A673 (cell line): Measurements from ENCODE around the gene NR1H4. TPM values are rescaled to one million over a fixed set of nuclear protein-coding genes. Genes with fewer than 3 reads are reported as not detected.
A peak's percentile ranks its signal among the peaks of the same experiment; 100 is the strongest.

ENCODE experiments used
- BruUV-seq: library from RNA; stranded (reverse); fragments of 400-500 nt; replicated peaks from 2 replicates; lab custom pipeline; 2021; lab: Mats Ljungman, UMichigan
- CTCF ChIA-PET: fragments of 300-600 bp; sonication (Branson Sonifier 250); formaldehyde crosslinking; loops from one replicate; lab custom pipeline; 2022; ENCODE audit warnings: antibody characterized with exemption; lab: Charles Lee
- POLR2A ChIA-PET: fragments of 300-600 bp; sonication (Branson Sonifier 250); formaldehyde crosslinking; loops from one replicate; lab custom pipeline; 2022; ENCODE audit warnings: antibody characterized with exemption; ENCODE audit not compliant: low non-redundant PET; lab: Charles Lee
- DNase-seq: peaks from one replicate; pipeline ENCODE4 v3.0.0-alpha.2; 2015; ENCODE audit warnings: low spot score
- H3K27ac ChIP-seq: fragments of 200-600 bp; sonication (generic); 2 replicates; pipeline ENCODE4 v1.5.1; 2016; ENCODE audit warnings: mixed run types, low read depth, mild to moderate bottlenecking, mixed read lengths, antibody characterized with exemption, low read length; ENCODE audit not compliant: poor library complexity, severe bottlenecking
- H3K27me3 ChIP-seq: fragments of 200-600 bp; sonication (generic); replicated peaks from 2 replicates; pipeline ENCODE4 v1.6.1; 2017; ENCODE audit warnings: mixed run types, low read depth, mild to moderate bottlenecking, mixed read lengths, antibody characterized with exemption, low read length; ENCODE audit not compliant: insufficient read depth, poor library complexity
- H3K36me3 ChIP-seq: fragments of 200-600 bp; sonication (generic); 2 replicates; pipeline ENCODE4 v1.6.1; 2016; ENCODE audit warnings: mixed run types, mild to moderate bottlenecking, mixed read lengths, antibody characterized with exemption, low read length; ENCODE audit not compliant: insufficient read depth, poor library complexity, severe bottlenecking
- H3K4me1 ChIP-seq: fragments of 200-600 bp; sonication (generic); 2 replicates; pipeline ENCODE4 v1.6.1; 2017; ENCODE audit warnings: mixed run types, mild to moderate bottlenecking, mixed read lengths, antibody characterized with exemption, low read length; ENCODE audit not compliant: insufficient read depth, poor library complexity, severe bottlenecking
- H3K4me3 ChIP-seq: fragments of 200-600 bp; sonication (generic); 2 replicates; pipeline ENCODE4 v1.5.1; 2016; ENCODE audit warnings: low read depth, mixed run types, mild to moderate bottlenecking, mixed read lengths, low read length; ENCODE audit not compliant: poor library complexity, severe bottlenecking
- H3K9me3 ChIP-seq: fragments of 200-600 bp; sonication (generic); 2 replicates; pipeline ENCODE4 v1.6.1; 2016; ENCODE audit warnings: mixed run types, low read depth, mild to moderate bottlenecking, mixed read lengths, antibody characterized with exemption, low read length; ENCODE audit not compliant: poor library complexity, severe bottlenecking
- EZH2 ChIP-seq: fragments of 200-600 bp; sonication (generic); IDR thresholded peaks from 2 replicates; pipeline ENCODE4 v1.6.1; 2017; ENCODE audit warnings: borderline replicate concordance, low read depth, mild to moderate bottlenecking, mixed read lengths, antibody characterized with exemption, low read length; ENCODE audit not compliant: poor library complexity, severe bottlenecking
- intact Hi-C: fragments of 100-400 bp; cut with micrococcal nuclease; formaldehyde crosslinking; loops from one replicate; pipeline ENCODE4 v1.10.0; 2022; ENCODE audit not compliant: unreplicated experiment
- total RNA-seq: library from RNA; stranded (reverse); gene quantifications from 2 replicates; pipeline ENCODE4 v1.2.3, GENCODE V29; 2021
- TF ChIP-seq, protein P1 (sequence below): fragments of 300-800, 200-600 bp; sonication (generic); conservative IDR thresholded peaks from 2 replicates; pipeline ENCODE4 v1.5.1; 2017; ENCODE audit warnings: low read depth, mild to moderate bottlenecking, antibody characterized with exemption, low read length, moderate library complexity, mixed read lengths

The NR1H4 gene
- total RNA-seq, 1 experiment from 2014 or later = not detected

GRCh38 chr12:100534625-100535227 lies 61.1 kb downstream of the NR1H4 start:
- H3K4me1 ChIP-seq = no peaks in the 10 kb centered on the region
- TF ChIP-seq, protein P1, sequence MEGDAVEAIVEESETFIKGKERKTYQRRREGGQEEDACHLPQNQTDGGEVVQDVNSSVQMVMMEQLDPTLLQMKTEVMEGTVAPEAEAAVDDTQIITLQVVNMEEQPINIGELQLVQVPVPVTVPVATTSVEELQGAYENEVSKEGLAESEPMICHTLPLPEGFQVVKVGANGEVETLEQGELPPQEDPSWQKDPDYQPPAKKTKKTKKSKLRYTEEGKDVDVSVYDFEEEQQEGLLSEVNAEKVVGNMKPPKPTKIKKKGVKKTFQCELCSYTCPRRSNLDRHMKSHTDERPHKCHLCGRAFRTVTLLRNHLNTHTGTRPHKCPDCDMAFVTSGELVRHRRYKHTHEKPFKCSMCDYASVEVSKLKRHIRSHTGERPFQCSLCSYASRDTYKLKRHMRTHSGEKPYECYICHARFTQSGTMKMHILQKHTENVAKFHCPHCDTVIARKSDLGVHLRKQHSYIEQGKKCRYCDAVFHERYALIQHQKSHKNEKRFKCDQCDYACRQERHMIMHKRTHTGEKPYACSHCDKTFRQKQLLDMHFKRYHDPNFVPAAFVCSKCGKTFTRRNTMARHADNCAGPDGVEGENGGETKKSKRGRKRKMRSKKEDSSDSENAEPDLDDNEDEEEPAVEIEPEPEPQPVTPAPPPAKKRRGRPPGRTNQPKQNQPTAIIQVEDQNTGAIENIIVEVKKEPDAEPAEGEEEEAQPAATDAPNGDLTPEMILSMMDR = no peak
- no peak for TF ChIP-seq EZH2

DNA sequence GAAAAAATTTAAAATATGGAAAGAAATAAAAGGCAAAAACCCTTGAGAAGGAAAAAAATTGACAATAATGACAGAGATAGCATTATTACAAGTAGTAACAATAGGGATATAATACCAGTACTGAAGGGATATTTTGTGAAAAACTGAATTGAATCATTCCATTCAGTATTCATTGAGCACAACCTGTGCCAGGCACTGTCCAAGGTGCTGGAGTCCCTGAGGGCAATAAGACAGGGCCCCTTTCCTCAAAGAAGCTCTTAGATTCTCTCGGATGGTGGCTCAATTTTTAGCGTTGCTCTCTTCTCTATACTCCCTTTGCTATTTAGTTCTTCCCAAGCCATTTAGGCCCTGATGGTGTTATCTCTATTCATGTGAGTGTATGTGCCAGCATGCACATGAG lies 65.5 kb downstream of the NR1H4 start:
- BruUV-seq = no TSS peak
- Histone ChIP-seq H3K9me3 (no peaks in the 10 kb centered on the region), H3K27me3 (no peaks in the 10 kb centered on the region), H3K36me3 (no peaks in the 10 kb centered on the region), H3K4me1 (no peaks in the 10 kb centered on the region), H3K27ac (no peak overlapping the region), H3K4me3 (no peak overlapping the region)
- POLR2A ChIA-PET = no interaction called here
- TF ChIP-seq, protein P1 = no peak
- TF ChIP-seq EZH2 = no peak
- CTCF ChIA-PET = no interaction called here
- intact Hi-C loops = no loop called here
- peak; percentile 64 for DNase-seq

More at GRCh38 chr12:100534625-100535227, 61.1 kb downstream of the NR1H4 start:
- Histone ChIP-seq H3K27ac (no peak overlapping the region), H3K36me3 (no peaks in the 10 kb centered on the region), H3K9me3 (no peaks in the 10 kb centered on the region), H3K4me3 (no peak overlapping the region), H3K27me3 (peaks cover 6% of the 10 kb centered on the region)
- DNase-seq = no peak
- intact Hi-C loops = no loop called here
- ChIA-PET CTCF (no interaction called here), POLR2A (no interaction called here)
- BruUV-seq = no TSS peak

GRCh38 chr12:100544165-100544564 lies 70.5 kb downstream of the NR1H4 start:
- no peaks in the 10 kb centered on the region for H3K9me3 ChIP-seq
- CTCF ChIA-PET = no interaction called here
- intact Hi-C loops = no loop called here
- BruUV-seq = no TSS peak
- TF ChIP-seq, protein P1 = no peak
- TF ChIP-seq EZH2 = no peak
- no peaks in the 10 kb centered on the region for H3K27me3 ChIP-seq
- no peaks in the 10 kb centered on the region for H3K36me3 ChIP-seq
- no peaks in the 10 kb centered on the region for H3K4me1 ChIP-seq
- H3K27ac ChIP-seq = no peak overlapping the region
- no peak overlapping the region for H3K4me3 ChIP-seq
- POLR2A ChIA-PET = no interaction called here
- peak; percentile 18 for DNase-seq
